T follicular helper cell (primary cell): ENCODE data around the gene ADAMTS2.

Experiments
- DNase-seq: peaks from one replicate; pipeline ENCODE4 v3.0.0-alpha.2; 2020; ENCODE audit warnings: low read depth

Gene ADAMTS2

GRCh38 chr5:179139111-179139935, 205.9 kb downstream of the ADAMTS2 start:
- DNase-seq, result no peak

DNA sequence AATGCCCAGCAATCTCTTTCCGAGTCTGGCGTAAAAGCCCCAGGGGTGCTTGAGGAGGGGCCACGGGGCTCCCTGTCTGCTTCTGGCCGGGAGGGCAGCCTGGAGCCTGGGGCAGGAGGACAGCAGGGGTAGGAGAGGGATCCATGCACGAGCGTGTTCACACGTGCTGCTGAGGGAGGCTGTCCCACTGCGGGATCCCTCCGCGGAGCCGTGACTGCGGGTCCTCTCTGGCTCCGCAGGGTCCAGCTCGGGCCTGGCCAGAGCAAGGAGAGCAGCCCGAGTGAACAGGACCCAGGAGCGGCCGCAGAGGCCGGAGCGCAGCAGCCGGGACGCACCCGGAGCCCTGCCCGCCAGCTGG, 206.7 kb downstream of the ADAMTS2 start:
- DNase-seq, result no peak

GRCh38 chr5:179137643-179138567, 207.4 kb downstream of the ADAMTS2 start:
- no peak for DNase-seq

DNA sequence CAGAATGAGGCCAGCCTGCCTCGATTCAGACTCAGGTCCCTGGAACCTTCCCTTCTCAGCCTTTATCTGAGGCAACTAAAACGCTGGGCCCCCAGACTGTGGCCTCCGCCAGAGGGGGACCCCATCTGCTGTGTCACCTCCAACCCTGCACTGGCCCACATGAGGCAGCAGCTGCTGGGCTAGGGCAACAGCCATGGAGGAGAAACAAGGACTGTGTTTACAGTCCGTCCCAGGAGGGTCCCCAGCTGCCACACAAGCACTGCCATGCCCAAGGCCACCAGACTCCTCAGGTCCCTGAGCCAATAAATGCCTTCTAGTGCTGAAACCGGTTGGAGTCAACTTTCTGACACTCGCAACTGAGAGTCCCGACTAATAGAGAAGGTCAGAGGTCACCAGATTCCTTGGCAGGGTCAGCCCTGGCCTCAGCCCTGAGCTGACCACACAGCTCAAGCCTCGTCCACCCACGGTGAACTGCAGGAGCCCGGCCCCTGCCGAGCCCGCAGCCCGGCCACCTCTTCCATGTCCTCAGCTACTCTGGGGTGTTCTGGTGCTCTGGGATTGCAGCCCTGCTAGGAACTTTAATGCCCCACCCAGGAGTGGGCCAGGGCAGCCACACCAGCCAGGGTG, 208.1 kb downstream of the ADAMTS2 start:
- DNase-seq, result no peak

DNA sequence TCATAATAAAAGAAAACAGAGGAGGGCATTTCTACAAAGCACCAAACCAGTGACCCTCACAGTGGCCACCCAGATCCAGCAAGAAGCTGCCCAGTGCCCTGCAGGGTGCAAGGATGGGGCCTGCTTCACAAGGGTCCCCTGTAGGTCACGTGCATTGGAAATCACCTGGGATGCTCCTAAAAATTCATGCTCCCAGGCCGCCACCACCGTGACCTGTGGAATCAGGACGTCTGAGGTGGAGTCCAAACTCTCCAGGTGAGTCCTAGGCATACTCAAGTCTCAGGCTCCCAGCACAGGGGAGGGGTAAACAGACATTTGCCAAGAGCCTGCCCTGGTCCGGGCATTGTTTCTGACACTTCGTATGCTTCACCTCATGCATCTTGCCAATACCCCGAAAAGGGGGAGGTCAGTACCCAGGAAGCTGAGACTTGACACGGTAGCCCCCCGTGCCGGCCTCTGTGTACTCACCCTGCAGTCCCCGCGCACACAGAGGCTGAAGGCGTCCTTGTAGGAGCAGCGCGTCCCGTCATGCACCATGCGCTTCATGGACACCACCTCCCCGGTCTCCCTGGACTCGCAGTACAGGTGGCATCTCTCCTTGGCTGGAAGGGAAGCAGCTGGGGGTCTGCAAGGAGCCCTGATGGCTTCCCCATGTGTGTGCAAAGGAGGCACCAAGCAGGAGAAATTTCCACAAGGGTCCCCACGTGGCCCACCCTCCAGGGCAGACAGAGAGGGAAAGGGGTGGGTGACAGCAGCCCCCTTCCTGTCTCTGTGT, 209.6 kb downstream of the ADAMTS2 start:
- DNase-seq, result no peak

DNA sequence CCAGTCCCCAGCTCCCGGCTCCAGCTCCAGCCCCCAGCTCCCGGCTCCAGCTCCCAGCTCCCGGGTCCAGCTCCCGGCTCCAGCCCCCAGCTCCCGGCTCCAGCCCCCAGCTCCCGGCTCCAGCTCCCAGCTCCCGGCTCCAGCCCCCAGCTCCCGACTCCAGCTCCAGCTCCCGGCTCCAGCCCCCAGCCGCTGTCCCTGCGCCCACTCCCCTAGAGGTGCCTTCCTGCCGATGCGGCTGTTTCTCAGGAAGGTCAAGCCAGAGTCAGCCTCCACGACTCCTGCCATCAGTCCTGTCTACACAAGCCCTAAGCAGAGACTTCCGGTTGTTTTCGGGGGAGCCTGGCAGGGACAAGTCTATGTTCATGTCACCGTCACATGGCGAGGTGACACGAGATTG, 210.3 kb downstream of the ADAMTS2 start:
- DNase-seq, result no peak

- no peak for DNase-seq
These were observed 210.8 kb downstream of the ADAMTS2 start for GRCh38 chr5:179134511-179134910.

DNA sequence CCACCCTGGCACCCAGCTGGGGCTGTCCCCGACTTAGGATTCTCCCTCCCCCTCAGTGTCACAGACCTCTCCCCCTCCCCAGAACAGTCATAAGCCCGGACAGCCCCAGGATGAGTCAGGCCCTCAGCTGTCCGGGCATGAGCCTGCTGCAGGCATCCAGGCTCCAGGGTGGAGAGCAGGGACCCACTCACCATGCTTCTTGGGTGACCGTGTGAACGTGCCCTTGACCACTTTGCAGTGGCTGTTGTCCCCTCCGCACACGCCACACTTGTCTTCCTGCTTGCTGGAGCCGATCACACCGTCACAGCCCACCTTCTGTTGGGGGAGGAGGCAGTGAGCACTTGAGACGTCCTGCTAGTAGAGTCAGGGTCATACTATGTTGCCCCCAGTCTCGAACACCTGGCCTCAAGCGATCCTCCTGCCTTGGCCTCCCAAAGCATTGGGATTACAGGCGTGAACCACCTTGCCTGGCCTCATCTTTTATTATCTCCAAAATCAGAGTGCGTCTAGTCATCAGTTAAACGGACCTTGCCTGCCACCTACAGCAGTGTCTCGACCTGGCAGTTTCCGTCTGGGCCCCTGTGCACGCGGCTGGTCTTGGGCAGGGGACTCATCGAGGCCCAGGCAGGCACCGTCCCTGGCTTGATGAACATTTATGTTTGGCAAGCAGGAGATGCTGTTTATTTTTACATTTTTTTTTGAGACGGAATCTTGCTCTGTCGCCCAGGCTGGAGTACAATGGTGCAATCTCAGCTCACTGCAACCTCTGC, 212.5 kb downstream of the ADAMTS2 start:
- no peak for DNase-seq

DNA sequence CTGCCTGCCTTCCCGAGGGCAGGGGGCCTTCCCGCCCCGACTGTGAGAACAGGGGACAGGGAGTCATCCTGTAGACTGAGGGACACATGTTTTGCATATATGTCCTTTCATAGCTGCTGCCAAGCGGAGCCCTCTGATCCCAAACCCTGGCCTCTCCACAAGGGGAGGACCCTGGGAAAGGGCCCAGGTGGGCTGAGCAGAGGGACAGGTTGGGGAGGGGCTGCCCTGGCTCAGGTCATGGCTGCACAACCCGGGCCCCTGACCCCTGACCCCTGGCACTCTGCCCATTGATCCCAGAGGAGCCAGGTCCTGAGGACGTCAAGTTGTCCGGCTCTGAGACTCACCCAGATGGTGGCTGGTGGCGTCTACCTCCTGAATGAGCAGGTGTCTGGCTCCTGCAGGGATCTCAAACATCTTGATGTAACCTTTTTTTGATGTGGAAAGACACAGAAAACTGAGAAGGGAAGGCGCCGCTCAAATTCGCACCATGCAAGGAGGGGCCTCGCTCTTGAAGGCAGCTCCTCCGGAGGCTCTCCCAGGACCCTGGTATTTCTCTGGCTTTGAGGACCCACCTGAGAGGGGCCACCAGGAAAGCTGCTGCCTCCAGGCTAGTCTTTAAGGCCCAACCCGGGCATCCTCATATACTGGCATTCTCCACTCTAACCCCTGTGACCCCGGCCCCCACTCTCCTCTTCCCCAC, 213.2 kb downstream of the ADAMTS2 start:
- DNase-seq, result no peak

DNA sequence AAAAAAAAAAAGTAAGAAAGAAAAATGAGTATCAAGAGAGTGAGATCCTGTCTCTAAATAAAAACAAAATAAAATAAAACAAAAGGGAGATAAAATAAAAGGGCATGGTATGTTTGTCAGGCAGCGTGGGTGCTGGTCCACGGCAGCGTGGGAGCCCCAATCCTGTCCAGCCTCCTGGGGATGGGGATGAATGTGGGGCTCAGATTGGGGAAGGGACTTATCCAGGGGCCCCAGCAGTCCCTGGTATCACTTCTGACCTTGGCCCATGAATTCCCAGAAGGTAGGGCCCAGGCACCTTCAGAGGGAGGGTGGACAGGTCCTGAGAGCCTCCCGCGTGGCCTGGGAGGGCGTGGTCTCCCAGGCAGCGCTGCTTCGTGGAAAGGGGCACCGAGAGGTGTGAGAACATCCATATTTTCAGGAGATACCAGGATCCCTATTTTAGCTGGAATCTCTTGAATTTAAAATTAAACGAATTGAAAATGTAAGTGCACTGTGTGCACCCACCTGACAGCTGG, 213.9 kb downstream of the ADAMTS2 start:
- no peak for DNase-seq

GRCh38 chr5:179130101-179130681, 215.1 kb downstream of the ADAMTS2 start:
- no peak for DNase-seq

DNA sequence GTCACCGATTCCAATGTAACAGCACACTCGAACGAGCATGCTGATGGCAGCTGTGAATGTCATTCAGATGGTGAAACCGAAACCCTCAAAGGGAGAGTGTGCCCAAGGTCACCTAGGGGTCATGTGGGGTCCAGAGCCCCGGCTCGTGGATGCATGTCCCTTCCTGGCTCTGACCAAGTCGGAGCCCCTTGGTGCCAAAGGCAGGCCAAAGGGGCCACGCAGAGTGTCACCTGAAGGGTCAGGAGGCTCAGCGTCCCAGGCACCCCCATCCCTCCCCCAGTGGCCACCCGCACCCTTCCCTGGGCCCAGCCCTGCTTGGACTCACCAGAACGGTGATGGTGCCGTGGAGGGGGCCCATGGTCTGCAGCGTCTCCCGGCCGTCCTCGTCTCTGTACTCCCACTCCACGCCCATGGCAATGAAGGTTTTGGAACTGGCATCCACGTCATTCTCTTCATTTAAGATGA, 215.6 kb downstream of the ADAMTS2 start:
- DNase-seq, result no peak

DNA sequence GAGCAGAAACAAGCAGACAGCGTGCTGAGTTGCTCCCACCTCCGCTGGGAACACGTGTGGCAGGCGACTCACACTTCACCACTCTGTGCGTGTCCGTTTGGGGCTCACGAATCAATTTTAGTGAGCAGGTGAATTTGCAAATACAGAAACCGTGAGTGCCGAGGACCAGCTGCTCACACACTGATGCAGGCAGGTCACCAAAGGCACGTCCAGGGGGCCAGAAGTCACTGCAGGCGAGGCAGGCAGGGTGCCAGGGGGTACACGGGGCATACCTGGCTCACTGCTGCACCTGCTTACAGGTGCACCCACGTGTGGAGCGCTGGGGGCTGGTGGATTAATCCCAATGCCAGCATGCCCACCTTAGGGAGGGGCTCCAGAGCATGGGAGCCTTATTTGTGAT, 216.3 kb downstream of the ADAMTS2 start:
- no peak for DNase-seq

DNA sequence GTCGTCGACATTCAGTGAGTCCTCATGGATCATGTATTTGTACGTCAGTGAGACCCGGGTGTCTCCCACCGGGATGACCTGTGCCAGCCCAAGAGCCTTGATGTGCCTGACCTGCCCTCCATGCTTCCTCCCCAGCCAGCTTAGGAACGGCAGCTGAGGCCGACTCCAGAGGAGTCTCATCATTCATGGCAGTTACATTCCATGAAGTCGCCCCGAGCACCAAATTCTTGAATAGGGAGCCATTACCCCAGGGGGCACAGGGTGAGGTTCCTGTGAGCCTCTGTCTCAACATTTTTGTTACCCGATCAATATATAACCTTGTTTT, 217.3 kb downstream of the ADAMTS2 start:
- DNase-seq, result no peak

- no peak for DNase-seq
These were observed 217.9 kb downstream of the ADAMTS2 start for GRCh38 chr5:179127136-179128040.

- DNase-seq, result no peak
These were observed 218.7 kb downstream of the ADAMTS2 start for GRCh38 chr5:179126506-179126991.

DNA sequence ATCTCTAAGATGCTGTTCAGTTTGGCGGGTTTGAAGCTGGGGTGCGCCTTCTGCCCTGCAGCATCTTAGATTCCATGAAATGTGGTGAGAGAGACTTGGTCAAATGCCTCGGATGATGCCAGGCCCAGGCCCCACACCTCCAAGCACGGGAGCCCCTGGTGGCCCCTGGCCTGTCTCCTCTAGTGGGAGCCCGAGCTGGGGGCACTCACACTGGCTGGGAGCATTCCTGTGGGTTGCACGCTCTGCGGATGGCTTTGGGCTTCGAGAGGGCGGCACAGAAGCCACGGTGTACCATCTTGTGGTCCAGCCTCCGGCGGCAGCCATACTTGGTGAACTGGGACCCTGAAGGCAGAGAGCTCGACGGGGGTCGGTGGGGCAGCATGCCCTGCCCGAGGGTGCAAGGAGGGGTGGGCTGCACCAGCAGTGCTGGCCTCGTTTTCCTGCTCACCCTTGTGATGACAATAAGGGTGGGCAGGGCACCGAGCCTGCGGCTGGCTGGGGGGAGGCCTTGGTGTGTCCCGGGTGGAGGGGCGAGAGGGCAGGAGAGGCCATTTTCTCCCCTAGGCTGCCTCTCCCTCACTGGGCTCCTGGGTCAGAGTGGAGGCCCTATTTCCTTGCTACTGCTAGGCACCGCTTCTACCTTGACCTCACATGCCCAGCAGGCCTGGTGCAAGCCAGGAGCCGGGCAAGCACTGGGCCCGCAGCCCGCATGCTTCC, 219.3 kb downstream of the ADAMTS2 start:
- DNase-seq, result no peak
